ENCODE data around the gene CPT1B.

DNA sequence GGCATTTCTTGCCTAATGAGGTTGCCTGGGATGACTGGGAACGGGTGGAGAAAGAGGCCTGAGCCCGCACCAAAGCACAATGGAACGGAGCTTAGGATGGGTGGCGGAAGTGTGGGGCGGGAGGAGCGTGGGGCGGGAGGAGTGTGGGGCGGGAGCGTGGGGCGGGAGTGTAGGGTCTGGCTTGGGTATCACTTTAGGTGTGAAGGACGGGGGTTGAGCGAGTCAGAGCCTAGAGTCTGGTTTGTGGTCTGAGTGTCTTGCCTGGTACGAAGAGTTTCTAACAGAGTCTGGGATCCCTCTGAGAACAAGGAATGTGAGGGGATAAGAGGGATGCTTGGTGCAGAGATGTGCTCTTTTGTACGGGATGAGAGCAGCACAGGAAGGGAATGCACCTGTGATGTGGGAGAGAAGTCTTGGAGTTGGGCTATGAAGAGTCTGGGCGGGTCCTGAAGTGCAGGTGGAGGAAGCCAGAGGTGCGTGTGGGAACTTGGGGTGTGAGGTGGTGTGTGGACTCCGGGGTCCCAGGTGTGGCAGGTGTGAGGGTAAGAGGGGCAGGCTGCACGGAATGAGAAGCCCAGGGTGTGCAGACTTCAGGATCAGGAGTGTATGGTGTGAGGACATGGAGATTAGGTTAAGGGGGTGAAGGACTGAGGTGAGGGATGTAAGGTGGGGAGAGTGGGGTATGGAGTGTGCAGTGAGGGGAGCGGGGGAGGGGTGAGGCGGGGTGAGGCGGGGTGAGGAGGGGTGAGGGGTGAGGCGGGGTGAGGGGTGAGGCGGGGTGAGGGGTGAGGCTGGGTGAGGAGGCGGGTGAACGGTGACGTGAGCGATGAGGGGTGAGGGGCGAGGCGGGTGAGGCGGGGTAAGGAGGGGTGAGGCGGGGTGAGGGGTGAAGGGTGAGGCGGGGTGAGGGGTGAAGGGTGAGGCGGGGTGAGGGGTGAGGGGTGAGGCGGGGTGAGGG lies 16.5 kb downstream of the CPT1B start:
- TF ChIP-seq, protein P1, sequence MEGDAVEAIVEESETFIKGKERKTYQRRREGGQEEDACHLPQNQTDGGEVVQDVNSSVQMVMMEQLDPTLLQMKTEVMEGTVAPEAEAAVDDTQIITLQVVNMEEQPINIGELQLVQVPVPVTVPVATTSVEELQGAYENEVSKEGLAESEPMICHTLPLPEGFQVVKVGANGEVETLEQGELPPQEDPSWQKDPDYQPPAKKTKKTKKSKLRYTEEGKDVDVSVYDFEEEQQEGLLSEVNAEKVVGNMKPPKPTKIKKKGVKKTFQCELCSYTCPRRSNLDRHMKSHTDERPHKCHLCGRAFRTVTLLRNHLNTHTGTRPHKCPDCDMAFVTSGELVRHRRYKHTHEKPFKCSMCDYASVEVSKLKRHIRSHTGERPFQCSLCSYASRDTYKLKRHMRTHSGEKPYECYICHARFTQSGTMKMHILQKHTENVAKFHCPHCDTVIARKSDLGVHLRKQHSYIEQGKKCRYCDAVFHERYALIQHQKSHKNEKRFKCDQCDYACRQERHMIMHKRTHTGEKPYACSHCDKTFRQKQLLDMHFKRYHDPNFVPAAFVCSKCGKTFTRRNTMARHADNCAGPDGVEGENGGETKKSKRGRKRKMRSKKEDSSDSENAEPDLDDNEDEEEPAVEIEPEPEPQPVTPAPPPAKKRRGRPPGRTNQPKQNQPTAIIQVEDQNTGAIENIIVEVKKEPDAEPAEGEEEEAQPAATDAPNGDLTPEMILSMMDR (conservative IDR thresholded peaks at IDR 0.05 in 1 of 2, IDR thresholded peaks at IDR 0.05 in 1 of 2; ENCODE audit: extremely low read depth in 1 of 2, insufficient read depth in 1 of 2, low read depth in 1 of 2, low read length in 2 of 2), result no peak
- TF ChIP-seq EZH2 (IDR thresholded peaks at IDR 0.05; ENCODE audit: borderline replicate concordance, low read length), result no peak
